Measurements from ENCODE around the gene GSTM2.
A peak's percentile ranks its signal among the peaks of the same experiment; 100 is the strongest.
"Not testable (repeated sequence)": the region's sequence is repeated elsewhere in the genome, so short reads cannot be mapped to it uniquely, and the experiment has no call there.

GSTM2 gene

GRCh38 chr1:109644670-109645069 is 23.2 kb upstream of the GSTM2 start:
- DNase-seq (ENCODE audit: low spot score) = no peak

GRCh38 chr1:109649491-109649914 is 18.4 kb upstream of the GSTM2 start:
- DNase-seq (ENCODE audit: low spot score) = no peak

GRCh38 chr1:109650609-109651008 is 17.2 kb upstream of the GSTM2 start:
- no peak for DNase-seq (ENCODE audit: low spot score)

- no peak for DNase-seq (ENCODE audit: low spot score)
Measured at GRCh38 chr1:109652402-109652801, 15.5 kb upstream of the GSTM2 start.

GRCh38 chr1:109653306-109653705 is 14.6 kb upstream of the GSTM2 start:
- no peak for DNase-seq (ENCODE audit: low spot score)

- DNase-seq (ENCODE audit: low spot score) = no peak
Measured at GRCh38 chr1:109654519-109654918, 13.3 kb upstream of the GSTM2 start.

GRCh38 chr1:109655615-109656519 is 12.0 kb upstream of the GSTM2 start, which contains the start of gene GSTM4:
Gene GSTM4, plus strand, starts transcription at chr1:109656099. Its CDS starts 291 bp downstream, at chr1:109656390.
- peak; percentile 81 for DNase-seq (ENCODE audit: low spot score)

- DNase-seq (ENCODE audit: low spot score) = no peak
Measured at GRCh38 chr1:109657395-109657794, 10.5 kb upstream of the GSTM2 start.

GRCh38 chr1:109657970-109658369 is 9.9 kb upstream of the GSTM2 start:
- no peak for DNase-seq (ENCODE audit: low spot score)

GRCh38 chr1:109658533-109659042 is 9.3 kb upstream of the GSTM2 start:
- no peak for DNase-seq (ENCODE audit: low spot score)

GRCh38 chr1:109659145-109659544 is 8.7 kb upstream of the GSTM2 start:
- DNase-seq (ENCODE audit: low spot score) = no peak

- DNase-seq (ENCODE audit: low spot score) = no peak
Measured at GRCh38 chr1:109659997-109660690, 7.7 kb upstream of the GSTM2 start.

- DNase-seq (ENCODE audit: low spot score) = not testable (repeated sequence)
Measured at GRCh38 chr1:109660691-109661026, 7.2 kb upstream of the GSTM2 start.

GRCh38 chr1:109661391-109661790 is 6.5 kb upstream of the GSTM2 start:
- DNase-seq (ENCODE audit: low spot score) = no peak

- no peak for DNase-seq (ENCODE audit: low spot score)
Measured at GRCh38 chr1:109664671-109665070, 3.2 kb upstream of the GSTM2 start.

GRCh38 chr1:109668123-109668775 is 392 bp downstream of the GSTM2 start:
- no peak for DNase-seq (ENCODE audit: low spot score)

GRCh38 chr1:109669246-109669948 is 1.5 kb downstream of the GSTM2 start:
- DNase-seq (ENCODE audit: low spot score) = no peak

GRCh38 chr1:109669949-109670302 is 2.1 kb downstream of the GSTM2 start:
- not testable (repeated sequence) for DNase-seq (ENCODE audit: low spot score)

GRCh38 chr1:109671067-109671466 is 3.2 kb downstream of the GSTM2 start:
- no peak for DNase-seq (ENCODE audit: low spot score)

GRCh38 chr1:109673861-109674260 is 6.0 kb downstream of the GSTM2 start:
- DNase-seq (ENCODE audit: low spot score) = not testable (repeated sequence)

GRCh38 chr1:109676683-109677381 is 9.0 kb downstream of the GSTM2 start:
- DNase-seq (ENCODE audit: low spot score) = not testable (repeated sequence)

Data from germinal center (tissue), 1 donor.